GM12878 (cell line): ENCODE results near the gene LAMA4. TPM values are rescaled to one million over a fixed set of nuclear protein-coding genes. Genes with fewer than 3 reads are reported as not detected.

Experiments used
- ATAC-seq: fragments of 200-7000 bp; cut with Tn5 transposase; 3 replicates; pipeline ENCODE4 v1.9.1; 2020; ENCODE audit warnings: mild to moderate bottlenecking, moderate library complexity
- BruUV-seq: library from RNA; stranded (reverse); fragments of 400-500 nt; replicated peaks from 2 replicates; lab custom pipeline; 2021; lab: Mats Ljungman, UMichigan
- CTCF ChIA-PET: fragments of 300-600 bp; sonication (Branson Sonifier 250); formaldehyde crosslinking; extraction: SDS; loops from one replicate; lab custom pipeline; 2021; ENCODE audit warnings: inconsistent platforms; lab: Yijun Ruan, JAX
- POLR2A ChIA-PET: fragments of 350-600 bp; formaldehyde crosslinking; extraction: SDS; loops from one replicate; lab custom pipeline; 2021; ENCODE audit warnings: inconsistent platforms; lab: Charles Lee
- RAD21 ChIA-PET: fragments of 300-600 bp; sonication (Branson Sonifier 250); formaldehyde crosslinking; loops from one replicate; lab custom pipeline; 2023; ENCODE audit warnings: antibody characterized with exemption; ENCODE audit not compliant: unreplicated experiment; lab: Charles Lee
- SMC1A ChIA-PET: fragments of 300-600 bp; sonication (Branson Sonifier 250); formaldehyde crosslinking; loops from one replicate; lab custom pipeline; 2023; ENCODE audit not compliant: unreplicated experiment, uncharacterized antibody; lab: Charles Lee
- DNase-seq: peaks from one replicate; pipeline ENCODE4 v3.0.0-alpha.2; 2011; ENCODE audit warnings: low read depth, low spot score
- FAIRE-seq: peaks from 3 replicates; lab custom pipeline; 2011; peaks lifted over from hg19 to GRCh38; lab: Jason Lieb, UNC
- H2AFZ ChIP-seq: 2 replicates; pipeline ENCODE4 v1.6.0; 2011; ENCODE audit warnings: low read depth, low read length, control low read depth; ENCODE audit not compliant: control insufficient read depth
- H3K27ac ChIP-seq: 2 replicates; pipeline ENCODE4 v1.5.1; 2011; ENCODE audit warnings: control low read depth; ENCODE audit not compliant: control insufficient read depth, insufficient read depth
- H3K27me3 ChIP-seq, 2 experiments: replicated peaks in 1 of 2; 2 replicates each; pipeline versions ENCODE4 v1.6.0 to v1.6.1; 2011; ENCODE audit warnings: low read length in 1 of 2; ENCODE audit not compliant: control insufficient read depth in 2 of 2, insufficient read depth in 2 of 2
- H3K36me3 ChIP-seq, 2 experiments: 2 replicates each; pipeline ENCODE4 v1.5.1; 2011; ENCODE audit warnings: low read length in 1 of 2; ENCODE audit not compliant: control insufficient read depth in 2 of 2, insufficient read depth in 2 of 2
- H3K4me1 ChIP-seq: 2 replicates; pipeline ENCODE4 v1.6.1; 2011; ENCODE audit warnings: mild to moderate bottlenecking, low read length, moderate library complexity, mixed read lengths; ENCODE audit not compliant: control insufficient read depth, insufficient read depth
- H3K4me2 ChIP-seq: 2 replicates; pipeline ENCODE4 v1.6.0; 2011; ENCODE audit warnings: control low read depth; ENCODE audit not compliant: control insufficient read depth, insufficient read depth
- H3K4me3 ChIP-seq: fragments of 200-600 bp; sonication (generic); 2 replicates; pipeline ENCODE4 v1.5.1; 2016
- H3K79me2 ChIP-seq: 2 replicates; pipeline ENCODE4 v1.6.0; 2011; ENCODE audit warnings: low read length; ENCODE audit not compliant: control insufficient read depth, insufficient read depth
- H3K9ac ChIP-seq: 2 replicates; pipeline ENCODE4 v1.8.0; 2011; ENCODE audit warnings: low read length, control low read depth, mixed read lengths; ENCODE audit not compliant: control insufficient read depth, insufficient read depth
- H3K9me3 ChIP-seq: replicated peaks from 3 replicates; pipeline ENCODE4 v1.5.1; 2011; ENCODE audit warnings: mild to moderate bottlenecking, low read length; ENCODE audit not compliant: control insufficient read depth, insufficient read depth
- H4K20me1 ChIP-seq: 2 replicates; pipeline ENCODE4 v1.6.0; 2011; ENCODE audit not compliant: control insufficient read depth, insufficient read depth
- CREM ChIP-seq: IDR thresholded peaks from 2 replicates; pipeline ENCODE4 v1.6.1; 2014; ENCODE audit warnings: antibody characterized with exemption, low read depth
- DPF2 ChIP-seq: fragments of 450-650 bp; IDR thresholded peaks from 2 replicates; pipeline ENCODE4 v1.6.1; 2017; ENCODE audit warnings: mild to moderate bottlenecking
- RCOR1 ChIP-seq: conservative IDR thresholded peaks from 2 replicates; pipeline ENCODE4 v1.6.1; 2012; ENCODE audit warnings: low read depth, low read length, improper control_type of control experiment
- SREBF1 ChIP-seq: IDR thresholded peaks from 2 replicates; pipeline ENCODE4 v1.6.1; 2012; ENCODE audit warnings: mild to moderate bottlenecking, low read length
- WGBS: methylation state at CpG from one replicate; pipeline ENCODE4 v1.1.6; 2016; ENCODE audit warnings: low lambda C conversion rate; ENCODE audit not compliant: insufficient replicate concordance, insufficient coverage; ENCODE audit errors: missing lambda C conversion rate; 5-methylcytosine and 5-hydroxymethylcytosine counted together
- in situ Hi-C: fragments of 300-500 bp; cut with MboI; formaldehyde crosslinking; loops from 9 replicates; pipeline ENCODE4 v1.14.3; 2018; ENCODE audit warnings: mixed read lengths
- intact Hi-C: fragments of 100-400 bp; cut with micrococcal nuclease; formaldehyde crosslinking; loops from one replicate; pipeline ENCODE4 v1.14.2; 2022; ENCODE audit not compliant: unreplicated experiment
- polyA plus RNA-seq, 11 experiments: library from polyadenylated mRNA; depleted of rRNA in 4 of 11; unstranded in 6 of 11; stranded (reverse) in 5 of 11; fragments of >200 nt; fragmentation: Nextera tagmentation in 4 of 11; fragmentation: Illumina TruSeq in 1 of 11; extraction: Ambion mirVana in 4 of 11; extraction: Trizol in 1 of 11; gene quantifications; 1 replicate in 1 of 11; 2 replicates in 10 of 11; pipeline versions ENCODE4 v1.2.1 to v1.2.3, GENCODE V29; 2011 to 2016; ENCODE audit warnings: inconsistent platforms in 2 of 11, missing spikeins in 2 of 11, low read depth in 1 of 11
- total RNA-seq, 4 experiments: library from RNA; depleted of rRNA in 3 of 4; stranded (reverse); fragments of >200 nt in 3 of 4; fragmentation: Illumina TruSeq in 1 of 4; extraction: Trizol in 1 of 4; gene quantifications; 2 replicates each; pipeline versions ENCODE4 v1.2.1 to v1.2.3, GENCODE V29; 2013 to 2021
- TF ChIP-seq, protein P1 (sequence below): IDR thresholded peaks from 2 replicates; pipeline ENCODE4 v1.6.1; 2012; ENCODE audit warnings: mild to moderate bottlenecking, low read depth, low read length

Gene LAMA4
- total and polyA plus RNA-seq, 10 of the 15 experiments (the other 5 are each of a cell fraction or from before 2014, with no cell fraction given) = 0.11 to 0.21 (median 0.14) TPM; not detected in 7

DNA sequence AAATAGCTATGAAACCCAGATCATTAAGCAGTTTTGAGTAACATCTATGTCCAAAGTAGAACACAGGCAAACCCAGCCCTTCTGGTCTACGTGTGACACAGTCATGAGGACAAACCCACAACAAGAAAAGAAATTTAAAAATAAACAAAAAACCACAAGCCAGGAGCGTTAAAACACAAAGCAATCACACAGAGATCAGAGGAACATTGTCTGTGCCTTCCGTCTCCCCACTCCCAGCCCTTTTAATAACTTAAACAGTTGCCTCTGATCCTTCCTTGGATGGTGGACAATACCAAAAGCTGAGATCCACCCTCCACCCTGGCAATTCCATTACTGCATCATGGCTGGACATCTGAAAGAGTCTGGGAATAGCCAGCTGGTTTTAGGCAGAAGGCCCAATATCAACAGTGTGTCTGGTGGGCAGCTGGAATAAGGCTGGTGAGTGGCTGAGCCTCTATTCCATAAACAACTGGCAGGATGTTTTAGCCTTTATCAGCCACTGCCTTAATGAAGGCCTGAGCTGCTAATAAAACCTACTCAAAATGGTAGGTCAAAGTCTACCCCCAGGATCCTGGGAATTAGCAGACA lies 15.7 kb upstream of the LAMA4 start:
- H3K9ac ChIP-seq = no peak overlapping the region
- TF ChIP-seq CREM = no peak
- TF ChIP-seq DPF2 = no peak
- TF ChIP-seq RCOR1 = no peak
- no peak for TF ChIP-seq SREBF1
- TF ChIP-seq, protein P1, sequence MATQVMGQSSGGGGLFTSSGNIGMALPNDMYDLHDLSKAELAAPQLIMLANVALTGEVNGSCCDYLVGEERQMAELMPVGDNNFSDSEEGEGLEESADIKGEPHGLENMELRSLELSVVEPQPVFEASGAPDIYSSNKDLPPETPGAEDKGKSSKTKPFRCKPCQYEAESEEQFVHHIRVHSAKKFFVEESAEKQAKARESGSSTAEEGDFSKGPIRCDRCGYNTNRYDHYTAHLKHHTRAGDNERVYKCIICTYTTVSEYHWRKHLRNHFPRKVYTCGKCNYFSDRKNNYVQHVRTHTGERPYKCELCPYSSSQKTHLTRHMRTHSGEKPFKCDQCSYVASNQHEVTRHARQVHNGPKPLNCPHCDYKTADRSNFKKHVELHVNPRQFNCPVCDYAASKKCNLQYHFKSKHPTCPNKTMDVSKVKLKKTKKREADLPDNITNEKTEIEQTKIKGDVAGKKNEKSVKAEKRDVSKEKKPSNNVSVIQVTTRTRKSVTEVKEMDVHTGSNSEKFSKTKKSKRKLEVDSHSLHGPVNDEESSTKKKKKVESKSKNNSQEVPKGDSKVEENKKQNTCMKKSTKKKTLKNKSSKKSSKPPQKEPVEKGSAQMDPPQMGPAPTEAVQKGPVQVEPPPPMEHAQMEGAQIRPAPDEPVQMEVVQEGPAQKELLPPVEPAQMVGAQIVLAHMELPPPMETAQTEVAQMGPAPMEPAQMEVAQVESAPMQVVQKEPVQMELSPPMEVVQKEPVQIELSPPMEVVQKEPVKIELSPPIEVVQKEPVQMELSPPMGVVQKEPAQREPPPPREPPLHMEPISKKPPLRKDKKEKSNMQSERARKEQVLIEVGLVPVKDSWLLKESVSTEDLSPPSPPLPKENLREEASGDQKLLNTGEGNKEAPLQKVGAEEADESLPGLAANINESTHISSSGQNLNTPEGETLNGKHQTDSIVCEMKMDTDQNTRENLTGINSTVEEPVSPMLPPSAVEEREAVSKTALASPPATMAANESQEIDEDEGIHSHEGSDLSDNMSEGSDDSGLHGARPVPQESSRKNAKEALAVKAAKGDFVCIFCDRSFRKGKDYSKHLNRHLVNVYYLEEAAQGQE = no peak
- no peaks in the 10 kb centered on the region for H3K79me2 ChIP-seq
- FAIRE-seq = no peak
- H3K36me3 ChIP-seq = no peaks in the 10 kb centered on the region
- RAD21 ChIA-PET = interaction anchor here (1.2 kb wide), 2 partner anchors 41 to 90 kb away, joined by 3 read pairs; no protein-coding TSS in a partner anchor
- WGBS = 24% methylated on average over 3 of the region's 3 CpGs
- DNase-seq = no peak
- no peak overlapping the region for H3K4me2 ChIP-seq
- no peak overlapping the region for H2AFZ ChIP-seq
- no peaks in the 10 kb centered on the region for H3K9me3 ChIP-seq
- no peak for ATAC-seq
- no peak overlapping the region for H3K4me3 ChIP-seq
- H3K27ac ChIP-seq = no peak overlapping the region
- POLR2A ChIA-PET = no interaction called here
- H3K4me1 ChIP-seq = no peaks in the 10 kb centered on the region
- SMC1A ChIA-PET = no interaction called here
- in situ Hi-C loops (no loop called here), intact Hi-C loops (no loop called here)
- no TSS peak for BruUV-seq
- H3K27me3 ChIP-seq = no peaks in the 10 kb centered on the region
- CTCF ChIA-PET = interaction anchor here (1.4 kb wide), 1 partner anchor 15 kb away, joined by 4 read pairs; no protein-coding TSS in a partner anchor
- no peaks in the 10 kb centered on the region for H4K20me1 ChIP-seq
